Stimulated activated memory B cell treated with anti-CD40 and anti-IgM and Interleukin-4, amounts not matched to agents 10 μg/mL and 1 μg/mL and 100 μg/mL, for 72 hours (primary cell): ENCODE results near the gene MRPL9.
"Not testable (repeated sequence)": the region's sequence is repeated elsewhere in the genome, so short reads cannot be mapped to it uniquely, and the experiment has no call there.

Experiments used
- ATAC-seq: fragments of 150-1000 bp; cut with Tn5 transposase; 2 replicates; pipeline ENCODE4 v1.10.0; 2021
- H3K27ac Mint-ChIP-seq: one replicate; pipeline ENCODE4 v1.8.0; 2022; ENCODE audit warnings: mild to moderate bottlenecking, mixed read lengths
- H3K27me3 Mint-ChIP-seq: one replicate; pipeline ENCODE4 v1.8.0; 2022; ENCODE audit warnings: mixed read lengths
- H3K36me3 Mint-ChIP-seq: one replicate; pipeline ENCODE4 v1.8.0; 2022; ENCODE audit warnings: mixed read lengths
- H3K4me1 Mint-ChIP-seq: one replicate; pipeline ENCODE4 v1.8.0; 2022; ENCODE audit warnings: mixed read lengths
- H3K4me3 Mint-ChIP-seq: one replicate; pipeline ENCODE4 v1.8.0; 2022; ENCODE audit warnings: mild to moderate bottlenecking, moderate library complexity, mixed read lengths
- H3K9me3 Mint-ChIP-seq: one replicate; pipeline ENCODE4 v1.8.0; 2022; ENCODE audit warnings: mixed read lengths

MRPL9 gene

GRCh38 chr1:151773702-151774101, 10.4 kb upstream of the MRPL9 start:
- Mint-ChIP-seq H3K9me3 (no peaks in the 10 kb centered on the region), H3K27me3 (no peaks in the 10 kb centered on the region), H3K36me3 (peaks cover 37% of the 10 kb centered on the region), H3K4me3 (no peak overlapping the region), H3K4me1 (no peaks in the 10 kb centered on the region), H3K27ac (no peak overlapping the region)
- ATAC-seq: no peak

- H3K4me1 Mint-ChIP-seq, H3K27me3 Mint-ChIP-seq, H3K4me3 Mint-ChIP-seq, H3K36me3 Mint-ChIP-seq, H3K27ac Mint-ChIP-seq, H3K9me3 Mint-ChIP-seq, ATAC-seq: not testable (repeated sequence)
Observed at GRCh38 chr1:151769270-151769669, 6.0 kb upstream of the MRPL9 start.

GRCh38 chr1:151768351-151769066, 5.2 kb upstream of the MRPL9 start:
- H3K4me1 Mint-ChIP-seq, ATAC-seq, H3K27ac Mint-ChIP-seq, H3K4me3 Mint-ChIP-seq, H3K27me3 Mint-ChIP-seq, H3K36me3 Mint-ChIP-seq, H3K9me3 Mint-ChIP-seq: not testable (repeated sequence)

- ATAC-seq: no peak
- H3K4me1 Mint-ChIP-seq: peaks cover 18% of the 10 kb centered on the region
- H3K27ac Mint-ChIP-seq: peak overlapping the region; percentile 97
- no peaks in the 10 kb centered on the region for H3K9me3 Mint-ChIP-seq
- no peaks in the 10 kb centered on the region for H3K27me3 Mint-ChIP-seq
- peaks cover 32% of the 10 kb centered on the region for H3K36me3 Mint-ChIP-seq
- peak overlapping the region; percentile 88 for H3K4me3 Mint-ChIP-seq
Observed at GRCh38 chr1:151763990-151764389, 694 bp upstream of the MRPL9 start.

- no peaks in the 10 kb centered on the region for H3K9me3 Mint-ChIP-seq
- H3K27ac Mint-ChIP-seq: no peak overlapping the region
- ATAC-seq: no peak
- peaks cover 46% of the 10 kb centered on the region for H3K36me3 Mint-ChIP-seq
- H3K27me3 Mint-ChIP-seq: no peaks in the 10 kb centered on the region
- H3K4me3 Mint-ChIP-seq: no peak overlapping the region
- H3K4me1 Mint-ChIP-seq: peaks cover 18% of the 10 kb centered on the region
Observed at GRCh38 chr1:151760597-151761385, 2.5 kb downstream of the MRPL9 start.

GRCh38 chr1:151759241-151759640, 4.1 kb downstream of the MRPL9 start:
- Mint-ChIP-seq H3K27ac (no peak overlapping the region), H3K27me3 (no peaks in the 10 kb centered on the region), H3K36me3 (peaks cover 53% of the 10 kb centered on the region), H3K9me3 (no peaks in the 10 kb centered on the region), H3K4me3 (no peak overlapping the region), H3K4me1 (peaks cover 16% of the 10 kb centered on the region)
- ATAC-seq: no peak

GRCh38 chr1:151756291-151756690, 7.0 kb downstream of the MRPL9 start:
- Mint-ChIP-seq H3K27me3 (peaks cover 11% of the 10 kb centered on the region), H3K27ac (no peak overlapping the region), H3K4me1 (no peaks in the 10 kb centered on the region), H3K9me3 (no peaks in the 10 kb centered on the region), H3K4me3 (no peak overlapping the region), H3K36me3 (peaks cover 42% of the 10 kb centered on the region)
- no peak for ATAC-seq

- Mint-ChIP-seq H3K9me3 (peaks cover 8% of the 10 kb centered on the region), H3K27ac (no peak overlapping the region), H3K27me3 (no peaks in the 10 kb centered on the region), H3K4me1 (no peaks in the 10 kb centered on the region), H3K36me3 (no peaks in the 10 kb centered on the region), H3K4me3 (no peak overlapping the region)
- no peak for ATAC-seq
Observed at GRCh38 chr1:151741516-151741915, 21.8 kb downstream of the MRPL9 start.

GRCh38 chr1:151739590-151740355, 23.5 kb downstream of the MRPL9 start:
- H3K27me3 Mint-ChIP-seq: peaks cover 6% of the 10 kb centered on the region
- no peak overlapping the region for H3K27ac Mint-ChIP-seq
- no peaks in the 10 kb centered on the region for H3K36me3 Mint-ChIP-seq
- H3K4me1 Mint-ChIP-seq: no peaks in the 10 kb centered on the region
- ATAC-seq: no peak
- no peak overlapping the region for H3K4me3 Mint-ChIP-seq
- H3K9me3 Mint-ChIP-seq: peaks cover 9% of the 10 kb centered on the region

GRCh38 chr1:151737479-151737878, 25.8 kb downstream of the MRPL9 start:
- Mint-ChIP-seq H3K4me1 (no peaks in the 10 kb centered on the region), H3K27ac (no peak overlapping the region), H3K36me3 (no peaks in the 10 kb centered on the region), H3K9me3 (peaks cover 9% of the 10 kb centered on the region), H3K4me3 (no peak overlapping the region), H3K27me3 (peaks cover 23% of the 10 kb centered on the region)
- ATAC-seq: no peak

- Mint-ChIP-seq H3K27me3 (peaks cover 27% of the 10 kb centered on the region), H3K27ac (no peak overlapping the region), H3K4me1 (no peaks in the 10 kb centered on the region), H3K9me3 (peaks cover 9% of the 10 kb centered on the region), H3K4me3 (no peak overlapping the region), H3K36me3 (no peaks in the 10 kb centered on the region)
- no peak for ATAC-seq
Observed at GRCh38 chr1:151737026-151737425, 26.3 kb downstream of the MRPL9 start.

- H3K4me3 Mint-ChIP-seq, H3K36me3 Mint-ChIP-seq, ATAC-seq, H3K27ac Mint-ChIP-seq, H3K9me3 Mint-ChIP-seq, H3K4me1 Mint-ChIP-seq: not testable (repeated sequence)
- H3K27me3 Mint-ChIP-seq: peaks cover 49% of the 10 kb centered on the region
Observed at GRCh38 chr1:151733995-151734394, 29.3 kb downstream of the MRPL9 start.

GRCh38 chr1:151733126-151733525, 30.2 kb downstream of the MRPL9 start:
- H3K27me3 Mint-ChIP-seq: peaks cover 49% of the 10 kb centered on the region

GRCh38 chr1:151729966-151730291, 33.4 kb downstream of the MRPL9 start:
- no peaks in the 10 kb centered on the region for H3K9me3 Mint-ChIP-seq
- H3K36me3 Mint-ChIP-seq: no peaks in the 10 kb centered on the region
- H3K4me1 Mint-ChIP-seq: no peaks in the 10 kb centered on the region
- H3K4me3 Mint-ChIP-seq: no peak overlapping the region
- H3K27me3 Mint-ChIP-seq: peaks cover 71% of the 10 kb centered on the region
- ATAC-seq: no peak
- no peak overlapping the region for H3K27ac Mint-ChIP-seq

More at GRCh38 chr1:151733126-151733525, 30.2 kb downstream of the MRPL9 start:
- Mint-ChIP-seq H3K27ac (no peak overlapping the region), H3K4me3 (no peak overlapping the region), H3K4me1 (no peaks in the 10 kb centered on the region), H3K9me3 (peaks cover 8% of the 10 kb centered on the region), H3K36me3 (no peaks in the 10 kb centered on the region)
- ATAC-seq: no peak

GRCh38 chr1:151729157-151729965, 33.9 kb downstream of the MRPL9 start:
- H3K4me1 Mint-ChIP-seq: no peaks in the 10 kb centered on the region
- H3K4me3 Mint-ChIP-seq: no peak overlapping the region
- ATAC-seq: no peak
- peaks cover 71% of the 10 kb centered on the region for H3K27me3 Mint-ChIP-seq
- no peak overlapping the region for H3K27ac Mint-ChIP-seq
- no peaks in the 10 kb centered on the region for H3K9me3 Mint-ChIP-seq
- no peaks in the 10 kb centered on the region for H3K36me3 Mint-ChIP-seq
